Neural cell (in vitro differentiated cells): ENCODE measurements around the gene PDHX. TPM values are rescaled to one million over a fixed set of nuclear protein-coding genes. Genes with fewer than 3 reads are reported as not detected.

Experiments
- H2AFZ ChIP-seq: fragments of 200-600, 300-800 bp; sonication (generic), shearing (Covaris generic); 2 replicates; pipeline ENCODE4 v1.6.0; 2014; ENCODE audit warnings: low read depth, mild to moderate bottlenecking, antibody characterized with exemption, low read length, moderate library complexity
- H3F3A ChIP-seq: fragments of 200-600 bp; shearing (Covaris generic); 2 replicates; pipeline ENCODE4 v1.6.1; 2016; ENCODE audit warnings: mild to moderate bottlenecking, moderate library complexity, mixed read lengths, antibody characterized with exemption, low read length; ENCODE audit not compliant: insufficient read depth, poor library complexity, severe bottlenecking
- H3K27ac ChIP-seq: fragments of 200-600, 300-800 bp; sonication (generic), shearing (Covaris generic); 2 replicates; pipeline ENCODE4 v1.5.1; 2014; ENCODE audit warnings: mild to moderate bottlenecking, low read length, moderate library complexity
- H3K27me3 ChIP-seq: fragments of 300-800, 200-600 bp; sonication (generic), shearing (Covaris generic); 2 replicates; pipeline ENCODE4 v1.6.0; 2014; ENCODE audit warnings: mild to moderate bottlenecking, low read depth, low read length, moderate library complexity; ENCODE audit not compliant: insufficient read depth
- H3K36me3 ChIP-seq: fragments of 300-800, 200-600 bp; sonication (generic), shearing (Covaris generic); 2 replicates; pipeline ENCODE4 v1.5.1; 2014; ENCODE audit warnings: mild to moderate bottlenecking, antibody characterized with exemption, low read length, moderate library complexity; ENCODE audit not compliant: insufficient read depth
- H3K4me2 ChIP-seq: fragments of 300-800, 200-600 bp; sonication (generic), shearing (Covaris generic); 2 replicates; pipeline ENCODE4 v1.6.0; 2014; ENCODE audit warnings: mild to moderate bottlenecking, low read length
- H3K4me3 ChIP-seq: fragments of 300-800, 200-600 bp; sonication (generic), shearing (Covaris generic); 2 replicates; pipeline ENCODE4 v1.5.1; 2014; ENCODE audit warnings: mild to moderate bottlenecking, low read length, moderate library complexity
- H3K79me2 ChIP-seq: fragments of 200-600 bp; shearing (Covaris generic); replicated peaks from 2 replicates; pipeline ENCODE4 v1.6.0; 2014; ENCODE audit warnings: mild to moderate bottlenecking, low read length, moderate library complexity; ENCODE audit not compliant: insufficient read depth
- H3K9ac ChIP-seq: fragments of 300-800, 200-600 bp; sonication (generic), shearing (Covaris generic); 2 replicates; pipeline ENCODE4 v1.6.1; 2016; ENCODE audit warnings: mild to moderate bottlenecking, low read length, mixed read lengths
- H3K9me2 ChIP-seq: fragments of 200-600 bp; shearing (Covaris generic); 2 replicates; pipeline ENCODE4 v1.6.1; 2016; ENCODE audit warnings: mild to moderate bottlenecking, low read length, mixed read lengths; ENCODE audit not compliant: insufficient read depth
- H3K9me3 ChIP-seq: fragments of 200-600, 300-800 bp; sonication (generic), shearing (Covaris generic); 2 replicates; pipeline ENCODE4 v1.6.1; 2016; ENCODE audit warnings: mild to moderate bottlenecking, mixed run types, low read length, moderate library complexity, mixed read lengths
- H4K20me1 ChIP-seq: fragments of 200-600 bp; shearing (Covaris generic); 2 replicates; pipeline ENCODE4 v1.6.1; 2016; ENCODE audit warnings: mild to moderate bottlenecking, mixed run types; ENCODE audit not compliant: insufficient read depth
- CTCF ChIP-seq: fragments of 450-650 bp; IDR thresholded peaks from 2 replicates; pipeline ENCODE4 v1.5.1; 2014; ENCODE audit warnings: antibody characterized with exemption, mild to moderate bottlenecking, moderate library complexity; ENCODE audit not compliant: poor library complexity, severe bottlenecking
- EP300 ChIP-seq: fragments of 450-650 bp; conservative IDR thresholded peaks from 2 replicates; pipeline ENCODE4 v1.6.1; 2014; ENCODE audit warnings: antibody characterized with exemption, mild to moderate bottlenecking, moderate library complexity; ENCODE audit not compliant: poor library complexity, severe bottlenecking
- EZH2 ChIP-seq: fragments of 200-600, 300-800 bp; shearing (Covaris generic), sonication (generic); IDR thresholded peaks from 2 replicates; pipeline ENCODE4 v1.6.1; 2014; ENCODE audit warnings: antibody characterized with exemption, low read length, borderline replicate concordance, mild to moderate bottlenecking; ENCODE audit not compliant: insufficient read depth, poor library complexity, severe bottlenecking
- MXI1 ChIP-seq: fragments of 450-650 bp; conservative IDR thresholded peaks from 2 replicates; pipeline ENCODE4 v1.6.1; 2014; ENCODE audit warnings: antibody characterized with exemption, mild to moderate bottlenecking; ENCODE audit not compliant: poor library complexity, severe bottlenecking
- POLR2AphosphoS5 ChIP-seq: IDR thresholded peaks from 2 replicates; pipeline ENCODE4 v1.6.1; 2012
- RAD21 ChIP-seq: fragments of 450-650 bp; conservative IDR thresholded peaks from 2 replicates; pipeline ENCODE4 v1.6.1; 2014; ENCODE audit warnings: antibody characterized with exemption, mild to moderate bottlenecking, moderate library complexity
- TAF1 ChIP-seq: IDR thresholded peaks from 2 replicates; pipeline ENCODE4 v1.6.1; 2012; ENCODE audit warnings: low read depth
- polyA plus RNA-seq: library from polyadenylated mRNA; depleted of rRNA; stranded (reverse); fragments of >200 nt; gene quantifications from 2 replicates; pipeline ENCODE4 v1.2.3, GENCODE V29; 2014
- TF ChIP-seq, protein P1 (sequence below): IDR thresholded peaks from 2 replicates; pipeline ENCODE4 v1.6.1; 2012; ENCODE audit warnings: borderline replicate concordance

PDHX gene
- polyA plus RNA-seq, 1 donor from 2014 or later, result 59.8 TPM

- no peaks in the 10 kb centered on the region for H3K79me2 ChIP-seq
Observed at GRCh38 chr11:35011944-35012343, 95.5 kb downstream of the PDHX start.

DNA sequence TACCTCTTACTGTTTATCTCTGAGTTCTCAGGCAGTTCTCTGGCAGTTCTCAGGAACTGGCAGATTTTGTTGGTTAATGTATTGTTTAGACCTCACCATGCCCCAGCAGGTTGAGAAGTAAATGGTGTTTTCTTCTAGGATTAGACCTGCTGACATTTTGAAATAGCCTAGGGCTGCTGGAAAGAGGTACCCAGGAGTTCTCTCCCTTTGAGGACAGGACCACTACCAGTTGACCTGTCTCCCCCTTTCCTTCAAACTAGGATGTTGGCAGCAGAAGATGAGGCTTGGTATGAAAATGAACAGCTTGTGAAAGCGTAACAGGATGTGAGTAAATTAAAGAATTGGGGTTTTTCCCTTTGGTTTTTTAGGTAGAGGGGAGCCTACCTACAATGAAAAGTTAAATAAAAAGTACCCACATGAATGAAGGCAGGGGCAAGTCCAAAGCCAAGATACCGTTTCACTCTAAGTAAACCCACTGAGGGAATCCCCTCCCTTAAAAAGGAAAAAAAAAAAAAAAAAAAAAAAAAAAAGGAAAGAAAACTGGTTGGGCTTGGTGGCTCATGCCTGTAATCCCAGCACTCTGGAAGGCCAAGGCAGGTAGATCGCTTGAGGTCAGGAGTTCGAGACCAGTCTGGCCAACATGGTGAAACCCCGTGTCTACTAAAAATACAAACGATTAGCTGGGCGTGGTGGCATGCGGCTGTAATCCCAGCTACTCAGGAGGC is 96.2 kb downstream of the PDHX start:
- Histone ChIP-seq H3K27ac (no peak overlapping the region), H3K79me2 (no peaks in the 10 kb centered on the region), H3K27me3 (no peaks in the 10 kb centered on the region), H3K9ac (no peak overlapping the region), H3K36me3 (no peaks in the 10 kb centered on the region), H3K4me2 (no peak overlapping the region), H3K9me3 (no peaks in the 10 kb centered on the region), H3F3A (no peaks in the 10 kb centered on the region), H3K9me2 (no peaks in the 10 kb centered on the region), H4K20me1 (no peaks in the 10 kb centered on the region), H2AFZ (no peak overlapping the region), H3K4me3 (no peak overlapping the region)
- no peak for TF ChIP-seq EP300
- TF ChIP-seq POLR2AphosphoS5, result no peak
- TF ChIP-seq MXI1, result no peak
- no peak for TF ChIP-seq EZH2
- TF ChIP-seq, protein P1, sequence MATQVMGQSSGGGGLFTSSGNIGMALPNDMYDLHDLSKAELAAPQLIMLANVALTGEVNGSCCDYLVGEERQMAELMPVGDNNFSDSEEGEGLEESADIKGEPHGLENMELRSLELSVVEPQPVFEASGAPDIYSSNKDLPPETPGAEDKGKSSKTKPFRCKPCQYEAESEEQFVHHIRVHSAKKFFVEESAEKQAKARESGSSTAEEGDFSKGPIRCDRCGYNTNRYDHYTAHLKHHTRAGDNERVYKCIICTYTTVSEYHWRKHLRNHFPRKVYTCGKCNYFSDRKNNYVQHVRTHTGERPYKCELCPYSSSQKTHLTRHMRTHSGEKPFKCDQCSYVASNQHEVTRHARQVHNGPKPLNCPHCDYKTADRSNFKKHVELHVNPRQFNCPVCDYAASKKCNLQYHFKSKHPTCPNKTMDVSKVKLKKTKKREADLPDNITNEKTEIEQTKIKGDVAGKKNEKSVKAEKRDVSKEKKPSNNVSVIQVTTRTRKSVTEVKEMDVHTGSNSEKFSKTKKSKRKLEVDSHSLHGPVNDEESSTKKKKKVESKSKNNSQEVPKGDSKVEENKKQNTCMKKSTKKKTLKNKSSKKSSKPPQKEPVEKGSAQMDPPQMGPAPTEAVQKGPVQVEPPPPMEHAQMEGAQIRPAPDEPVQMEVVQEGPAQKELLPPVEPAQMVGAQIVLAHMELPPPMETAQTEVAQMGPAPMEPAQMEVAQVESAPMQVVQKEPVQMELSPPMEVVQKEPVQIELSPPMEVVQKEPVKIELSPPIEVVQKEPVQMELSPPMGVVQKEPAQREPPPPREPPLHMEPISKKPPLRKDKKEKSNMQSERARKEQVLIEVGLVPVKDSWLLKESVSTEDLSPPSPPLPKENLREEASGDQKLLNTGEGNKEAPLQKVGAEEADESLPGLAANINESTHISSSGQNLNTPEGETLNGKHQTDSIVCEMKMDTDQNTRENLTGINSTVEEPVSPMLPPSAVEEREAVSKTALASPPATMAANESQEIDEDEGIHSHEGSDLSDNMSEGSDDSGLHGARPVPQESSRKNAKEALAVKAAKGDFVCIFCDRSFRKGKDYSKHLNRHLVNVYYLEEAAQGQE, result no peak
- no peak for TF ChIP-seq TAF1

More at GRCh38 chr11:35011944-35012343, 95.5 kb downstream of the PDHX start:
- no peak overlapping the region for H3K4me2 ChIP-seq
- no peaks in the 10 kb centered on the region for H3K27me3 ChIP-seq
- no peak overlapping the region for H3K4me3 ChIP-seq
- H3K9me2 ChIP-seq, result no peaks in the 10 kb centered on the region
- H3K27ac ChIP-seq, result no peak overlapping the region
- no peaks in the 10 kb centered on the region for H3K36me3 ChIP-seq
- no peaks in the 10 kb centered on the region for H4K20me1 ChIP-seq
- no peak for TF ChIP-seq POLR2AphosphoS5
- no peak for TF ChIP-seq CTCF
- TF ChIP-seq, protein P1, result no peak
- no peak for TF ChIP-seq RAD21
- TF ChIP-seq EZH2, result no peak
- TF ChIP-seq MXI1, result no peak
- H3F3A ChIP-seq, result no peaks in the 10 kb centered on the region
- no peaks in the 10 kb centered on the region for H3K9me3 ChIP-seq
- H2AFZ ChIP-seq, result no peak overlapping the region
- H3K9ac ChIP-seq, result no peak overlapping the region
